H1 (cell line): ENCODE measurements around the gene RPL26. TPM values are rescaled to one million over a fixed set of nuclear protein-coding genes. Genes with fewer than 3 reads are reported as not detected.

Source experiments
- CTCF ChIA-PET: fragments of 300-600 bp; sonication (Branson Sonifier 250); formaldehyde crosslinking; loops from one replicate; lab custom pipeline; 2021; ENCODE audit not compliant: partially characterized antibody; lab: Charles Lee
- POLR2A ChIA-PET: fragments of 300-600 bp; sonication (Branson Sonifier 250); formaldehyde crosslinking; loops from one replicate; lab custom pipeline; 2021; ENCODE audit warnings: inconsistent platforms; ENCODE audit not compliant: partially characterized antibody; lab: Charles Lee
- DNase-seq, 2 experiments: peaks; one replicate each; pipeline versions ENCODE4 v3.0.0 to v3.0.0-alpha.2; 2010 to 2022; ENCODE audit warnings: low spot score in 2 of 2, low read depth in 1 of 2, mixed read lengths in 1 of 2
- FAIRE-seq: peaks from 2 replicates; lab custom pipeline; 2011; peaks lifted over from hg19 to GRCh38; lab: Jason Lieb, UNC
- H2AFZ ChIP-seq: 2 replicates; pipeline ENCODE4 v1.8.1; 2012; ENCODE audit warnings: low read length, inconsistent platforms
- H2AK5ac ChIP-seq: 2 replicates; pipeline ENCODE4 v1.6.1; 2013; ENCODE audit warnings: low read depth, low read length
- H2BK120ac ChIP-seq: replicated peaks from 2 replicates; pipeline ENCODE3; 2013; ENCODE audit warnings: low read depth, low read length, inconsistent platforms
- H2BK12ac ChIP-seq: 2 replicates; pipeline ENCODE4 v1.6.1; 2013; ENCODE audit warnings: low read depth, low read length
- H2BK15ac ChIP-seq: 2 replicates; pipeline ENCODE4 v1.6.1; 2013; ENCODE audit warnings: low read length
- H2BK20ac ChIP-seq: 2 replicates; pipeline ENCODE4 v1.6.1; 2013; ENCODE audit warnings: low read length
- H2BK5ac ChIP-seq: 2 replicates; pipeline ENCODE4 v1.6.1; 2013; ENCODE audit warnings: low read depth, low read length
- H3K14ac ChIP-seq: 2 replicates; pipeline ENCODE4 v1.6.1; 2013; ENCODE audit warnings: inconsistent platforms; ENCODE audit not compliant: insufficient read length
- H3K18ac ChIP-seq: 2 replicates; pipeline ENCODE4 v1.6.1; 2013; ENCODE audit warnings: low read length; ENCODE audit errors: extremely low read depth
- H3K23ac ChIP-seq: 2 replicates; pipeline ENCODE4 v1.6.1; 2013; ENCODE audit warnings: inconsistent platforms; ENCODE audit not compliant: insufficient read length
- H3K23me2 ChIP-seq: 2 replicates; pipeline ENCODE4 v1.6.1; 2013; ENCODE audit warnings: low read depth, low read length
- H3K27ac ChIP-seq: 2 replicates; pipeline ENCODE4 v1.6.1; 2011; ENCODE audit warnings: low read depth, low read length, inconsistent platforms
- H3K27me3 ChIP-seq, 4 experiments: replicated peaks in 1 of 4; 1 replicate in 1 of 4; 2 replicates in 3 of 4; pipeline versions ENCODE4 v1.6.1 to v1.8.1; 2011 to 2013; ENCODE audit warnings: low read length in 3 of 4, mild to moderate bottlenecking in 3 of 4, inconsistent platforms in 2 of 4, mixed read lengths in 2 of 4, moderate library complexity in 1 of 4; ENCODE audit not compliant: control insufficient read depth in 3 of 4, insufficient read depth in 3 of 4; ENCODE audit errors: extremely low read depth in 1 of 4
- H3K36me3 ChIP-seq, 4 experiments: 2 replicates each; pipeline versions ENCODE4 v1.6.1 to v1.8.1; 2011 to 2013; ENCODE audit warnings: mild to moderate bottlenecking in 4 of 4, low read length in 3 of 4, moderate library complexity in 2 of 4, control low read depth in 1 of 4, inconsistent platforms in 1 of 4; ENCODE audit not compliant: insufficient read depth in 4 of 4, control insufficient read depth in 2 of 4
- H3K4ac ChIP-seq: replicated peaks from 2 replicates; pipeline ENCODE3; 2013; ENCODE audit warnings: low read length, low read depth, mixed read lengths, inconsistent platforms; ENCODE audit not compliant: insufficient read length
- H3K4me1 ChIP-seq, 4 experiments: replicated peaks in 1 of 4; 1 replicate in 1 of 4; 2 replicates in 3 of 4; pipeline versions ENCODE4 v1.6.1 to v1.8.1; 2011 to 2013; ENCODE audit warnings: low read length in 3 of 4, inconsistent platforms in 2 of 4, mixed read lengths in 1 of 4; ENCODE audit not compliant: insufficient read depth in 4 of 4, control insufficient read depth in 3 of 4
- H3K4me2 ChIP-seq, 2 experiments: 2 replicates each; pipeline versions ENCODE4 v1.6.1 to v1.8.1; 2011 to 2013; ENCODE audit warnings: low read depth in 2 of 2, low read length in 2 of 2, control low read depth in 1 of 2, inconsistent platforms in 1 of 2, mild to moderate bottlenecking in 1 of 2; ENCODE audit not compliant: insufficient read depth in 1 of 2
- H3K4me3 ChIP-seq, 4 experiments: fragments of 200-600, 300-600 bp in 1 of 4; sonication (generic), shearing (Covaris generic), sonication (Bioruptor Twin) in 1 of 4; 2 replicates each; pipeline versions ENCODE4 v1.5.1 to v1.8.1; 2011 to 2016; ENCODE audit warnings: low read length in 4 of 4, low read depth in 3 of 4, control low read depth in 2 of 4, inconsistent platforms in 2 of 4, mild to moderate bottlenecking in 2 of 4, mixed read lengths in 1 of 4, moderate library complexity in 1 of 4; ENCODE audit not compliant: insufficient read depth in 2 of 4; ENCODE audit errors: extremely low read depth in 1 of 4
- H3K56ac ChIP-seq: replicated peaks from 2 replicates; pipeline ENCODE3; 2013; ENCODE audit warnings: low read depth, mild to moderate bottlenecking, mixed read lengths, low read length, inconsistent platforms; ENCODE audit not compliant: insufficient read length
- H3K79me1 ChIP-seq: 2 replicates; pipeline ENCODE4 v1.6.1; 2013; ENCODE audit warnings: low read depth, low read length, control low read depth
- H3K79me2 ChIP-seq, 2 experiments: 2 replicates each; pipeline versions ENCODE4 v1.6.1 to v1.8.1; 2012 to 2013; ENCODE audit warnings: low read length in 2 of 2, mild to moderate bottlenecking in 2 of 2, inconsistent platforms in 1 of 2; ENCODE audit not compliant: insufficient read depth in 2 of 2, control insufficient read depth in 1 of 2
- H3K9ac ChIP-seq, 4 experiments: replicated peaks in 1 of 4; 1 replicate in 1 of 4; 2 replicates in 3 of 4; pipeline versions ENCODE4 v1.6.1 to v1.8.1; 2011 to 2013; ENCODE audit warnings: low read depth in 3 of 4, low read length in 3 of 4, control low read depth in 2 of 4, mild to moderate bottlenecking in 2 of 4, moderate library complexity in 2 of 4, inconsistent platforms in 1 of 4; ENCODE audit errors: extremely low read depth in 1 of 4
- H3K9me3 ChIP-seq, 2 experiments: 2 replicates each; pipeline versions ENCODE4 v1.6.1 to v1.8.1; 2012 to 2013; ENCODE audit warnings: mild to moderate bottlenecking in 2 of 2, moderate library complexity in 2 of 2, control low read depth in 1 of 2, inconsistent platforms in 1 of 2, low read depth in 1 of 2, low read length in 1 of 2, mixed read lengths in 1 of 2; ENCODE audit not compliant: insufficient read depth in 2 of 2
- H4K20me1 ChIP-seq, 2 experiments: replicated peaks in 1 of 2; 2 replicates each; pipeline versions ENCODE3 to v1.8.1; 2011 to 2013; ENCODE audit warnings: inconsistent platforms in 2 of 2, low read length in 2 of 2, mild to moderate bottlenecking in 1 of 2; ENCODE audit not compliant: insufficient read depth in 2 of 2, control insufficient read depth in 1 of 2
- H4K5ac ChIP-seq: 2 replicates; pipeline ENCODE4 v1.6.1; 2013; ENCODE audit warnings: low read length, low read depth, mixed read lengths, inconsistent platforms; ENCODE audit not compliant: insufficient read length
- H4K8ac ChIP-seq: 2 replicates; pipeline ENCODE4 v1.8.0; 2013; ENCODE audit warnings: mild to moderate bottlenecking, moderate library complexity, low read length, inconsistent platforms; ENCODE audit not compliant: insufficient read depth; ENCODE audit errors: extremely low read depth
- H4K91ac ChIP-seq: replicated peaks from 2 replicates; pipeline ENCODE3; 2013; ENCODE audit warnings: low read length, mixed read lengths, inconsistent platforms; ENCODE audit not compliant: insufficient read length
- CHD2 ChIP-seq: IDR thresholded peaks from 2 replicates; pipeline ENCODE4 v1.6.1; 2012; ENCODE audit warnings: low read length, improper control_type of control experiment
- CREB1 ChIP-seq: IDR thresholded peaks from 2 replicates; pipeline ENCODE4 v1.6.1; 2012; ENCODE audit warnings: inconsistent platforms
- NRF1 ChIP-seq: IDR thresholded peaks from 2 replicates; pipeline ENCODE4 v1.6.1; 2011; ENCODE audit warnings: mild to moderate bottlenecking, low read depth, low read length, improper control_type of control experiment
- PHF8 ChIP-seq: fragments of 200-600 bp; sonication (generic); conservative IDR thresholded peaks from 2 replicates; pipeline ENCODE4 v1.7.1; 2012; ENCODE audit warnings: low read depth, mild to moderate bottlenecking, inconsistent platforms, low read length, moderate library complexity
- RAD21 ChIP-seq, 2 experiments: IDR thresholded peaks in 1 of 2; conservative IDR thresholded peaks in 1 of 2; 2 replicates each; pipeline ENCODE4 v1.6.1; 2011; ENCODE audit warnings: low read depth in 2 of 2, low read length in 2 of 2, improper control_type of control experiment in 1 of 2, inconsistent platforms in 1 of 2, mild to moderate bottlenecking in 1 of 2, moderate library complexity in 1 of 2
- RBBP5 ChIP-seq: IDR thresholded peaks from 2 replicates; pipeline ENCODE4 v1.7.1; 2012; ENCODE audit warnings: low read depth, mild to moderate bottlenecking, inconsistent platforms, low read length, moderate library complexity, borderline replicate concordance
- SP4 ChIP-seq: IDR thresholded peaks from 2 replicates; pipeline ENCODE4 v1.6.1; 2012; ENCODE audit warnings: low read length, inconsistent platforms
- WGBS, 2 experiments: shearing (Covaris generic) in 1 of 2; methylation state at CpG; one replicate each; pipeline versions ENCODE4 v1.1.6 to v1.1.7; 2013 to 2015; ENCODE audit warnings: low lambda C conversion rate in 2 of 2, mixed read lengths in 2 of 2, inconsistent platforms in 1 of 2, low coverage in 1 of 2, missing lambda C conversion rate in 1 of 2; ENCODE audit not compliant: insufficient replicate concordance in 2 of 2, insufficient coverage in 1 of 2, insufficient read length in 1 of 2; ENCODE audit errors: extremely low coverage in 1 of 2, missing lambda C conversion rate in 1 of 2; 5-methylcytosine and 5-hydroxymethylcytosine counted together
- polyA plus RNA-seq, 7 experiments: library from polyadenylated mRNA; depleted of rRNA in 3 of 7; stranded (reverse) in 5 of 7; unstranded in 2 of 7; fragments of >200 nt in 5 of 7; fragments of 200-250 nt in 2 of 7; gene quantifications; 1 replicate in 5 of 7; 2 replicates in 1 of 7; 4 replicates in 1 of 7; pipeline versions ENCODE4 v1.2.1 to v1.2.3, GENCODE V29; 2011 to 2013; ENCODE audit warnings: missing spikeins in 2 of 7, mixed read lengths in 2 of 7
- total RNA-seq: library from RNA; stranded (reverse); fragmentation: NEBNext Ultra II Directional; extraction: Animal tissue kit (Norgen Biotek cat#: 25700); gene quantifications from 2 replicates; pipeline ENCODE4 v1.2.1, GENCODE V29; 2021
- TF ChIP-seq, protein P1 (sequence below): IDR thresholded peaks from 2 replicates; pipeline ENCODE4 v1.6.1; 2012; ENCODE audit warnings: low read length, inconsistent platforms

The RPL26 gene
- total and polyA plus RNA-seq, 2 of the 8 experiments (the other 6 are each of a cell fraction or from before 2014, with no cell fraction given) = 1,963 to 2,554 TPM

DNA sequence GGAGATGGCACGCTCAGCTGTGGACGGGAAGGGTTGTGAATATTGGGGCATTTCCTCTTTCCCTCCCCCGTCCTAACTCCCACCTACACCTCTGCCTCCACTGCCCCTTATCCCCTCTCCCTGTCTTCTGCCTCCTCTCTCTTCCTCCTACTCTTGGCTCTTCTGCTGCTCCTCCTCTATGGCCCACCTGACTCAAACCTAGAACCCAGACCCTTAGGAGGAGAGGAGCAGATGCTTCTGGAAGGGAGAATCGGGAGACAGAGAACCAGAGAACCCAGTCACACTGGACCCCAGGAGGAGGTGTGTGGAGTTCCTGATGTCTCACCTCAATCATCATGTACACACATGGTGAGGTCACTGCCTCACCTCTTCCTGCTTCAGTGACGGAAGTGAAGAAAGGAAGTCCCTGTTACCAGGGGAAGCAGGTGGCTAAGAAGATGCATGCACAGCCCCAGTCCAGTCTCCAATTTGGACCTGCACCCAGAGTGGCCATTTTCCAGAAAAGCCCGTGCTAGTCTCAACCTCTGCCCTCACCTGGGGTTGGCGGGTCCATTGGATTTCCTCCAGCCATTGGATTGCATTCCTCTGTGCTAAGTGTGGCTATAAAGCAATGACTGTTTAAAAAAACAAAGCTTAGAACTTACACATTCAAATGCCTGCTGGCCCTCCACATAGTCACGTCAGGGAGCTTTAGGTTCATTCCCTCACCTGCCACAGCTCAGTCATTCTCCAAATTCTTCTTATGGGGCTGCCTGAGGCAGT lies 10.7 kb upstream of the RPL26 start:
- Histone ChIP-seq H3K4me1 (peaks cover 4 to 12% (median 4%) of the 10 kb centered on the region in 4 experiments; a peak in 6 of 7 replicates), H4K91ac (no peak overlapping the region), H3K23me2 (no peaks in the 10 kb centered on the region), H4K5ac (no peak overlapping the region), H4K8ac (no peak overlapping the region; the same call in 1 of the 2 replicates), H2BK12ac (no peak overlapping the region), H3K56ac (no peak overlapping the region), H3K27ac (no peak overlapping the region), H3K18ac (no peak overlapping the region), H3K79me2 (no peaks in the 10 kb centered on the region), H2BK15ac (no peak overlapping the region), H3K9ac (no peak overlapping the region), H3K27me3 (no peaks in the 10 kb centered on the region), H2AFZ (no peak overlapping the region), H4K20me1 (no peaks in the 10 kb centered on the region), H3K4me3 (no peak overlapping the region), H2BK5ac (peak overlapping the region; percentile 6; the same call in 1 of the 2 replicates), H3K4me2 (no peak overlapping the region), H2AK5ac (no peak overlapping the region), H3K9me3 (no peaks in the 10 kb centered on the region), H2BK120ac (no peak overlapping the region), H3K4ac (no peak overlapping the region), H3K23ac (no peak overlapping the region), H2BK20ac (no peak overlapping the region), H3K14ac (no peak overlapping the region), H3K79me1 (no peaks in the 10 kb centered on the region; the same call in 1 of the 2 replicates), H3K36me3 (no peaks in the 10 kb centered on the region)
- CTCF ChIA-PET = interaction anchor here (0.6 to 2.5 kb wide), 4 partner anchors 10 to 102 kb away, joined by 3 to 16 read pairs (median 6); no protein-coding TSS in a partner anchor
- TF ChIP-seq CHD2 (no peak), NRF1 (no peak), RAD21 (IDR thresholded peaks at IDR 0.05 in 1 of 2, conservative IDR thresholded peaks at IDR 0.05 in 1 of 2; ENCODE audit: low read depth in 2 of 2, low read length in 2 of 2) (no peak), CREB1 (no peak), RBBP5 (no peak), PHF8 (no peak), SP4 (no peak)
- TF ChIP-seq, protein P1, sequence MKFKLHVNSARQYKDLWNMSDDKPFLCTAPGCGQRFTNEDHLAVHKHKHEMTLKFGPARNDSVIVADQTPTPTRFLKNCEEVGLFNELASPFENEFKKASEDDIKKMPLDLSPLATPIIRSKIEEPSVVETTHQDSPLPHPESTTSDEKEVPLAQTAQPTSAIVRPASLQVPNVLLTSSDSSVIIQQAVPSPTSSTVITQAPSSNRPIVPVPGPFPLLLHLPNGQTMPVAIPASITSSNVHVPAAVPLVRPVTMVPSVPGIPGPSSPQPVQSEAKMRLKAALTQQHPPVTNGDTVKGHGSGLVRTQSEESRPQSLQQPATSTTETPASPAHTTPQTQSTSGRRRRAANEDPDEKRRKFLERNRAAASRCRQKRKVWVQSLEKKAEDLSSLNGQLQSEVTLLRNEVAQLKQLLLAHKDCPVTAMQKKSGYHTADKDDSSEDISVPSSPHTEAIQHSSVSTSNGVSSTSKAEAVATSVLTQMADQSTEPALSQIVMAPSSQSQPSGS = no peak
- POLR2A ChIA-PET = interaction anchor here (1.0 to 4.7 kb wide), 8 partner anchors 9 to 406 kb away, joined by 3 to 51 read pairs (median 4); partner anchors contain the start of genes AURKB, CTC1, MFSD6L and NDEL1
- DNase-seq = no peak
- no peak for FAIRE-seq
- WGBS, 2 experiments = 89% methylated on average over 8 of the region's 8 CpGs; no CpG with 5 or more reads in 1 of the 2 experiments
